ENCODE measurements around the gene COL5A1.
"Not testable (repeated sequence)": the region's sequence is repeated elsewhere in the genome, so short reads cannot be mapped to it uniquely, and the experiment has no call there.

COL5A1 gene

DNA sequence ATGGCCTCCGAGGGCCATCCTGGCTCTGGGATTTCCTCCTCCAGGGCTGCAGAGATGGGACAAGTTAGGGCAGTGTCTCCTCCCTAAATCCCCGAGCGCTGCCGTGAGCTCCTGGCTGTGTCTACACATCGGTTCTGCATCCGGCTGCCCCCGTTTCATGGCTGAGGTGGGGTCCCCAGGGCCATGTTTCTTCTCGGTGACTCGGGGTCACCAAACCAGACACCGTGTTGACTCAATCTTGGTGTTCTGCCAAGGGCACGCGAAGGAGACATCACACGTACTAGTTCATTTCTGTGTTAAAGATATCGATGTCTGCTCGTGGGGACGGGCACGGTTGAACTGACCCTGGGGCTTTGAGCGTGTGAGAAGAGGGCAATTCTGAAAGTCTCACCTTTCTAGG is 60.7 kb downstream of the COL5A1 start:
- H3K27ac ChIP-seq = no peak overlapping the region
- TF ChIP-seq ZFX (IDR thresholded peaks at IDR 0.05) = no peak
- TF ChIP-seq, protein P1, sequence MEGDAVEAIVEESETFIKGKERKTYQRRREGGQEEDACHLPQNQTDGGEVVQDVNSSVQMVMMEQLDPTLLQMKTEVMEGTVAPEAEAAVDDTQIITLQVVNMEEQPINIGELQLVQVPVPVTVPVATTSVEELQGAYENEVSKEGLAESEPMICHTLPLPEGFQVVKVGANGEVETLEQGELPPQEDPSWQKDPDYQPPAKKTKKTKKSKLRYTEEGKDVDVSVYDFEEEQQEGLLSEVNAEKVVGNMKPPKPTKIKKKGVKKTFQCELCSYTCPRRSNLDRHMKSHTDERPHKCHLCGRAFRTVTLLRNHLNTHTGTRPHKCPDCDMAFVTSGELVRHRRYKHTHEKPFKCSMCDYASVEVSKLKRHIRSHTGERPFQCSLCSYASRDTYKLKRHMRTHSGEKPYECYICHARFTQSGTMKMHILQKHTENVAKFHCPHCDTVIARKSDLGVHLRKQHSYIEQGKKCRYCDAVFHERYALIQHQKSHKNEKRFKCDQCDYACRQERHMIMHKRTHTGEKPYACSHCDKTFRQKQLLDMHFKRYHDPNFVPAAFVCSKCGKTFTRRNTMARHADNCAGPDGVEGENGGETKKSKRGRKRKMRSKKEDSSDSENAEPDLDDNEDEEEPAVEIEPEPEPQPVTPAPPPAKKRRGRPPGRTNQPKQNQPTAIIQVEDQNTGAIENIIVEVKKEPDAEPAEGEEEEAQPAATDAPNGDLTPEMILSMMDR (conservative IDR thresholded peaks at IDR 0.05) = no peak

DNA sequence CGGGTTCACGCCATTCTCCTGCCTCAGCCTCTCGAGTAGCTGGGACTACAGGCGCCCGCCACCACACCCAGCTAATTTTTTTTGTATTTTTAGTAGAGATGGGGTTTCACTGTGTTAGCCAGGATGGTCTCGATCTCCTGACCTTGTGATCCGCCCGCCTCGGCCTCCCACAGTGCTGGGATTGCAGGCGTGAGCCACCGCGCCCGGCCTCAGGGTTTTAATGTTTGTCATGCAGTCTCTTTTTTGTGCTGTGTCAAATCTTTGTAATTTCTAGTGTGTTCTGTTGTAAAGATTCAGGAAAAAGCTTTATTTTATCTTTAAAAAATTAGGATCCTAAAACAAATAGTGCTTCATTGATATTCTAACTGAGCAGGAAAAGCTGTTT is 62.1 kb downstream of the COL5A1 start:
- not testable (repeated sequence) for H3K27ac ChIP-seq

GRCh38 chr9:134704498-134704897 is 62.9 kb downstream of the COL5A1 start:
- TF ChIP-seq ZFX (IDR thresholded peaks at IDR 0.05) = no peak
- TF ChIP-seq, protein P1 (conservative IDR thresholded peaks at IDR 0.05) = no peak
- H3K27ac ChIP-seq = no peak overlapping the region

GRCh38 chr9:134705786-134706185 is 64.2 kb downstream of the COL5A1 start:
- H3K27ac ChIP-seq = no peak overlapping the region
- TF ChIP-seq, protein P1 (conservative IDR thresholded peaks at IDR 0.05) = no peak
- TF ChIP-seq ZFX (IDR thresholded peaks at IDR 0.05) = no peak

DNA sequence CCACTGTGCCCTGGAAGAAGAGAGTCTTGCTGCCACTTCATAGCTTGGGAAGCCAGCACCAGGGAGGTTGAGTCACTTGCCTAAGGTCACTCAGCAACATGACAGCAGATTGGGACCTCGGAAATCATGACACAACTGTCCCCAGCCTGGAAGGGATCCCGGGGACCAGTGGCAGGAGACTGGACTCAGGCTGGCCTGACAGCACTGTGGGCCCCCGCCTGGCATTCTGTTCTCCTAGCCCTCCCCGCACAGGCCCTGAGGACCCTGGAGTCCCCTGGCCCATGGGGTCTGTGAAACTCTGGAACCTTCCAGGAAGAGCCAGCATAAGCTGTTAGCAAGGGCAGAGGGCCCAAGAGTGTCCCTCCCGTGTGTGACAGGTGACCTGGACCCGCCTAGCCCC is 64.9 kb downstream of the COL5A1 start:
- TF ChIP-seq ZFX (IDR thresholded peaks at IDR 0.05) = no peak
- TF ChIP-seq, protein P1 (conservative IDR thresholded peaks at IDR 0.05) = no peak
- no peak overlapping the region for H3K27ac ChIP-seq

DNA sequence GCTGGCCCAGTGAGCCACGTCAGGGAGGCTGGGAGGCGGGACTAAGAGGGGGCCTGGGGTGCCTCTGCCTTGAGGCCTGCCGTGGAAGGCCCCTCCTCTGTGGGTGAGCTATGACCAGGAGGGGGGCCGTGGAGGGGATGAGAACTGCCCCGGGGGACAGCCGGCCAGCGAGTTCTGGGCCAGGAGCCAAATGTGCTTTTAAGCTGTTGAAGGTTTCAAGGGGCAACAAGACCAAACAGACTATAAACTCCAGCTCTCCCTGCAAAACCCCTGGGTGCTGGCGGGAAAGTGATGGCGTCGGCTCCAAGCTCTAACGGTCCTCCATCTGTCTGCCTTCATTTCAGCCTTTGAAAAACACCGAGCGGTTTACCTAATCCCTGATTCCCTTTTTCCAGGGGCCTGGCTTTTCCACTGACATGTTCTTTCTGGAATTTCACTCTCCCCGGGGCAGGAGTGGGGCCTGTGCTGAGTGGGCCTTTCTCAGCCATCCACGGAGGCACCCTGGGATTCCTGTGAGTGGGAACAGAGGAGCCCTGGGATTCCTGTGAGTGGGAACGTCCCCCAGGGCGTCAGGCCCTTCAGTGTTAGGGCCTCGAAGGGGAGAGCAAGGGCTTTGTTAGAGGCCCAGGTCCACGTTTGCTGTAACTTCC is 65.6 kb downstream of the COL5A1 start:
- no peak overlapping the region for H3K27ac ChIP-seq
- TF ChIP-seq, protein P1 (conservative IDR thresholded peaks at IDR 0.05) = no peak
- no peak for TF ChIP-seq ZFX (IDR thresholded peaks at IDR 0.05)

- TF ChIP-seq ZFX (IDR thresholded peaks at IDR 0.05) = no peak
- TF ChIP-seq, protein P1 (conservative IDR thresholded peaks at IDR 0.05) = no peak
- H3K27ac ChIP-seq = no peak overlapping the region
Measured at GRCh38 chr9:134707731-134708671, 66.4 kb downstream of the COL5A1 start.

All from C4-2B (cell line).